Cardiac muscle cell (in vitro differentiated cells and primary cell): Measurements from ENCODE around the gene IRF9. TPM values are rescaled to one million over a fixed set of nuclear protein-coding genes. Genes with fewer than 3 reads are reported as not detected.

Experiments used
- DNase-seq, 2 donors: peaks; one replicate each; pipeline versions ENCODE4 v3.0.0 to v3.0.0-alpha.2; 2010 to 2017; ENCODE audit warnings: low read depth in 1 of 2, low spot score in 1 of 2
- H3K27ac ChIP-seq: fragments of 200-600 bp; sonication (generic); 2 replicates; pipeline ENCODE4 v1.5.1; 2016
- H3K27me3 ChIP-seq: fragments of 200-600 bp; sonication (generic); 2 replicates; pipeline ENCODE4 v1.6.0; 2016; ENCODE audit warnings: control low read depth
- H3K36me3 ChIP-seq: fragments of 200-600 bp; sonication (generic); 2 replicates; pipeline ENCODE4 v1.5.1; 2016; ENCODE audit warnings: control low read depth
- H3K4me1 ChIP-seq: fragments of 200-600 bp; sonication (generic); 2 replicates; pipeline ENCODE4 v1.8.1; 2017; ENCODE audit warnings: low read depth, mild to moderate bottlenecking, mixed run types
- H3K4me3 ChIP-seq: fragments of 200-600 bp; sonication (generic); 2 replicates; pipeline ENCODE4 v1.5.1; 2016; ENCODE audit warnings: mild to moderate bottlenecking
- H3K9me3 ChIP-seq: fragments of 200-600 bp; sonication (generic); 2 replicates; pipeline ENCODE4 v1.5.1; 2017; ENCODE audit warnings: low read depth, mild to moderate bottlenecking, control low read depth
- polyA plus RNA-seq: library from polyadenylated mRNA; unstranded; fragments of >200 nt; fragmentation: Nextera tagmentation; extraction: Ambion mirVana; gene quantifications from 2 replicates; pipeline ENCODE4 v1.2.1, GENCODE V29; 2016
- total RNA-seq: library from RNA; depleted of rRNA; stranded (reverse); fragments of >200 nt; gene quantifications from 2 replicates; pipeline ENCODE4 v1.2.3, GENCODE V29; 2016
- TF ChIP-seq, protein P1 (sequence below): IDR thresholded peaks from 2 replicates; pipeline ENCODE4 v1.5.1; 2012; ENCODE audit warnings: low read depth, mild to moderate bottlenecking, low read length

IRF9 gene
- total and polyA plus RNA-seq, 2 experiments from 2014 or later, result 29.1 to 35.4 TPM

DNA sequence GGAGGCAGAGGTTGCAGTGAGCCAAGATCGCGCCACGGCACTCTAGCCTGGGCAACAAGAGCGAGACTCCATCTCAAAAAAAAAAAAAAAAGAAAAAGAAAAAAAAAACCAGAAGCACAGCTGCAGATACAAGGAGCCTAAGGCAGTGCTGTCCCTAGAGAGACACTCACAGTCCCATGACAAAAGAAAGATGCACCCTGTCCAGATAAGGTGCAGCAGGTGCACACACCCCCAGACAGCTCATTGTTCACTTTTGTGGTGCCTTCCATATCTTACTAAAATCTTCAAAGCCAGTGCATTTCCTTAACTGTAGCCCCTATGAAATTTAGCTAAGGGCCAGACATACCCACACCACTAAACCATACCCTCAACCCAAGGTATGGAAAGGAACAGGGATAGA is 38.6 kb upstream of the IRF9 start:
- H3K4me3 ChIP-seq, result no peak overlapping the region
- H3K27ac ChIP-seq, result peak overlapping the region; percentile 48
- no peaks in the 10 kb centered on the region for H3K27me3 ChIP-seq
- no peaks in the 10 kb centered on the region for H3K4me1 ChIP-seq
- DNase-seq, result no peak
- H3K36me3 ChIP-seq, result peaks cover 51% of the 10 kb centered on the region
- TF ChIP-seq, protein P1, sequence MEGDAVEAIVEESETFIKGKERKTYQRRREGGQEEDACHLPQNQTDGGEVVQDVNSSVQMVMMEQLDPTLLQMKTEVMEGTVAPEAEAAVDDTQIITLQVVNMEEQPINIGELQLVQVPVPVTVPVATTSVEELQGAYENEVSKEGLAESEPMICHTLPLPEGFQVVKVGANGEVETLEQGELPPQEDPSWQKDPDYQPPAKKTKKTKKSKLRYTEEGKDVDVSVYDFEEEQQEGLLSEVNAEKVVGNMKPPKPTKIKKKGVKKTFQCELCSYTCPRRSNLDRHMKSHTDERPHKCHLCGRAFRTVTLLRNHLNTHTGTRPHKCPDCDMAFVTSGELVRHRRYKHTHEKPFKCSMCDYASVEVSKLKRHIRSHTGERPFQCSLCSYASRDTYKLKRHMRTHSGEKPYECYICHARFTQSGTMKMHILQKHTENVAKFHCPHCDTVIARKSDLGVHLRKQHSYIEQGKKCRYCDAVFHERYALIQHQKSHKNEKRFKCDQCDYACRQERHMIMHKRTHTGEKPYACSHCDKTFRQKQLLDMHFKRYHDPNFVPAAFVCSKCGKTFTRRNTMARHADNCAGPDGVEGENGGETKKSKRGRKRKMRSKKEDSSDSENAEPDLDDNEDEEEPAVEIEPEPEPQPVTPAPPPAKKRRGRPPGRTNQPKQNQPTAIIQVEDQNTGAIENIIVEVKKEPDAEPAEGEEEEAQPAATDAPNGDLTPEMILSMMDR, result no peak
- H3K9me3 ChIP-seq, result no peaks in the 10 kb centered on the region

- Histone ChIP-seq H3K9me3 (no peaks in the 10 kb centered on the region), H3K27ac (peak overlapping the region; percentile 48), H3K4me3 (no peak overlapping the region), H3K4me1 (no peaks in the 10 kb centered on the region), H3K36me3 (peaks cover 46% of the 10 kb centered on the region), H3K27me3 (no peaks in the 10 kb centered on the region)
- DNase-seq, result no peak
- TF ChIP-seq, protein P1, result no peak
These were observed 38.2 kb upstream of the IRF9 start for GRCh38 chr14:24122898-24123297.

- H3K4me1 ChIP-seq, result no peaks in the 10 kb centered on the region
- peak overlapping the region; percentile 48 for H3K27ac ChIP-seq
- peaks cover 38% of the 10 kb centered on the region for H3K36me3 ChIP-seq
- H3K27me3 ChIP-seq, result no peaks in the 10 kb centered on the region
- H3K4me3 ChIP-seq, result no peak overlapping the region
- TF ChIP-seq, protein P1, result no peak
- no peak for DNase-seq
- no peaks in the 10 kb centered on the region for H3K9me3 ChIP-seq
These were observed 37.3 kb upstream of the IRF9 start for GRCh38 chr14:24123424-24124417.

GRCh38 chr14:24126939-24127338 is 34.1 kb upstream of the IRF9 start:
- peaks cover 12% of the 10 kb centered on the region for H3K36me3 ChIP-seq
- H3K4me3 ChIP-seq, result no peak overlapping the region
- TF ChIP-seq, protein P1, result no peak
- no peak overlapping the region for H3K27ac ChIP-seq
- H3K27me3 ChIP-seq, result no peaks in the 10 kb centered on the region
- no peaks in the 10 kb centered on the region for H3K9me3 ChIP-seq
- DNase-seq, result no peak
- H3K4me1 ChIP-seq, result peaks cover 27% of the 10 kb centered on the region

GRCh38 chr14:24127673-24128072 is 33.4 kb upstream of the IRF9 start:
- Histone ChIP-seq H3K36me3 (peaks cover 10% of the 10 kb centered on the region), H3K4me1 (peaks cover 35% of the 10 kb centered on the region), H3K4me3 (no peak overlapping the region), H3K27me3 (no peaks in the 10 kb centered on the region), H3K27ac (no peak overlapping the region), H3K9me3 (no peaks in the 10 kb centered on the region)
- TF ChIP-seq, protein P1, result no peak
- DNase-seq, result no peak
